Fibroblast of villous mesenchyme (primary cell): ENCODE results near the gene PTN. TPM values are rescaled to one million over a fixed set of nuclear protein-coding genes. Genes with fewer than 3 reads are reported as not detected.
"Not testable (repeated sequence)": the region's sequence is repeated elsewhere in the genome, so short reads cannot be mapped to it uniquely, and the experiment has no call there.

ENCODE experiments used
- DNase-seq: peaks from one replicate; pipeline ENCODE4 v3.0.0-alpha.2; 2010; ENCODE audit warnings: low read depth
- H3K4me3 ChIP-seq: 2 replicates; pipeline ENCODE4 v1.5.1; 2011; ENCODE audit warnings: low read depth, mild to moderate bottlenecking, low read length
- CTCF ChIP-seq: IDR thresholded peaks from 2 replicates; pipeline ENCODE4 v1.5.1; 2012; ENCODE audit warnings: low read depth, mild to moderate bottlenecking, low read length; ENCODE audit not compliant: insufficient read depth
- total RNA-seq: library from RNA; depleted of rRNA; stranded (reverse); fragments of >200 nt; gene quantifications from 2 replicates; pipeline ENCODE4 v1.2.3, GENCODE V29; 2012

The PTN gene
- total RNA-seq, 1 donor = 9.1 TPM

- H3K4me3 ChIP-seq = no peak overlapping the region
- no peak for TF ChIP-seq CTCF
- DNase-seq = no peak
These were observed 74.3 kb downstream of the PTN start for GRCh38 chr7:137269240-137269639.

GRCh38 chr7:137268001-137268865, 75.3 kb downstream of the PTN start:
- H3K4me3 ChIP-seq, DNase-seq: not testable (repeated sequence)

- no peak for DNase-seq
- H3K4me3 ChIP-seq = no peak overlapping the region
- no peak for TF ChIP-seq CTCF
These were observed 76.8 kb downstream of the PTN start for GRCh38 chr7:137266764-137267163.

GRCh38 chr7:137265480-137265879, 78.1 kb downstream of the PTN start:
- DNase-seq, H3K4me3 ChIP-seq: not testable (repeated sequence)

- H3K4me3 ChIP-seq = no peak overlapping the region
- no peak for DNase-seq
- no peak for TF ChIP-seq CTCF
These were observed 80.9 kb downstream of the PTN start for GRCh38 chr7:137262599-137262998.

- H3K4me3 ChIP-seq = no peak overlapping the region
- no peak for DNase-seq
- TF ChIP-seq CTCF = no peak
These were observed 85.0 kb downstream of the PTN start for GRCh38 chr7:137258552-137258951.

GRCh38 chr7:137254766-137255165, 88.8 kb downstream of the PTN start:
- no peak for DNase-seq
- no peak overlapping the region for H3K4me3 ChIP-seq
- no peak for TF ChIP-seq CTCF

- no peak for DNase-seq
- no peak for TF ChIP-seq CTCF
- H3K4me3 ChIP-seq = no peak overlapping the region
These were observed 97.6 kb downstream of the PTN start for GRCh38 chr7:137245890-137246289.
